GM12873 (cell line): ENCODE measurements around the gene BRPF3.

Experiments
- TF ChIP-seq, protein P1 (sequence below): IDR thresholded peaks from 2 replicates; pipeline ENCODE4 v1.5.1; 2012; ENCODE audit warnings: low read depth, mild to moderate bottlenecking, moderate library complexity, low read length, control low read depth; ENCODE audit not compliant: insufficient read depth; ENCODE audit errors: missing control alignments

Gene BRPF3

DNA sequence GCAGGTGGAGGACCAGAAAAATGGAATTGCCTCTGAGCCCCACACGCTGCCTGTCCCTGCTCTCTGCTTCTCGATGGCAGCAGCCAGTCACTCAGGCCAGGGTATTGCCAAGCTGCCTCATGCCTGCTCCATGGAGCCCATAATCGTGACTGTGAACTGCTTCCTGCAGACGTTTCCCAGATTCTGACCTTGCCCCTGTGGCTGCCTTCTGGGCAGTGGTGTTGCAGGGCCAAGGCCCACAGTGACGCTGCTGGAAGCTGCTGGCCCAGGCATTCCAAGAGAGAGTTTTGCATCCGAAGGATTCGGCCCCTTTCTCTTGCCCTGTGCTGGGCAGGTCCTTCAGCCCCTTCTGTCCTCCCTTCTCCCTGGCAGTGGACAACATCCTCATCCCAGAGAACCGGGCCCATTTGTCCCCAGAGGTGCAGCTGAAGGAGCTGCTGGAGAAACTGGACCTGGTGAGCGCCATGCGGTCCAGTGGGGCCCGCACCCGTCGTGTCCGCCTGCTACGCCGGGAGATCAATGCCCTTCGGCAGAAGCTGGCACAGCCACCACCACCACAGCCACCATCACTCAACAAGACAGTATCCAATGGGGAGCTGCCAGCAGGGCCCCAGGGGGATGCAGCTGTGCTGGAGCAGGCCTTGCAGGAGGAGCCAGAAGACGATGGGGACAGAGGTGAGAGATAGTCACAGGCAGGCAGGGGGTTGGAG lies 14.5 kb downstream of the BRPF3 start:
- TF ChIP-seq, protein P1, sequence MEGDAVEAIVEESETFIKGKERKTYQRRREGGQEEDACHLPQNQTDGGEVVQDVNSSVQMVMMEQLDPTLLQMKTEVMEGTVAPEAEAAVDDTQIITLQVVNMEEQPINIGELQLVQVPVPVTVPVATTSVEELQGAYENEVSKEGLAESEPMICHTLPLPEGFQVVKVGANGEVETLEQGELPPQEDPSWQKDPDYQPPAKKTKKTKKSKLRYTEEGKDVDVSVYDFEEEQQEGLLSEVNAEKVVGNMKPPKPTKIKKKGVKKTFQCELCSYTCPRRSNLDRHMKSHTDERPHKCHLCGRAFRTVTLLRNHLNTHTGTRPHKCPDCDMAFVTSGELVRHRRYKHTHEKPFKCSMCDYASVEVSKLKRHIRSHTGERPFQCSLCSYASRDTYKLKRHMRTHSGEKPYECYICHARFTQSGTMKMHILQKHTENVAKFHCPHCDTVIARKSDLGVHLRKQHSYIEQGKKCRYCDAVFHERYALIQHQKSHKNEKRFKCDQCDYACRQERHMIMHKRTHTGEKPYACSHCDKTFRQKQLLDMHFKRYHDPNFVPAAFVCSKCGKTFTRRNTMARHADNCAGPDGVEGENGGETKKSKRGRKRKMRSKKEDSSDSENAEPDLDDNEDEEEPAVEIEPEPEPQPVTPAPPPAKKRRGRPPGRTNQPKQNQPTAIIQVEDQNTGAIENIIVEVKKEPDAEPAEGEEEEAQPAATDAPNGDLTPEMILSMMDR = no peak

DNA sequence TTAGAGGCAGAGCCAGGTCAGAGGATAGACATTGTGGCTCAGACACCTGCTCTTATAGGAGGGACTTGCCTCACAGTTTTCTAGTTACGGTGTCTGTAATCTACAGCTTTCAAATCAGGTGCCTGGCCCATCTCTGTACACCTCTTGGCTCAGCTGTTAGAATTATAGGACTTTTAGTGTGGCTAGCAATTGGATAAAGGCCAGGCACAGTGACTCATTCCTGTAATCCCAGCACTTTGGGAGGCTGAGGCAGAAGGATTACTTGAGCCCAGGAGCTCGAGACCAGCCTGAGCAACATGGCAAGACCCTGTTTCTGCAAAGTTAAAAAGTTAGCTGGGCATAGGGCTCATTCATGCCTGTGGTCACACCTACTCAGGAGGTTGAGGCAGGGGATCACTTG lies 20.0 kb downstream of the BRPF3 start:
- TF ChIP-seq, protein P1 = no peak

DNA sequence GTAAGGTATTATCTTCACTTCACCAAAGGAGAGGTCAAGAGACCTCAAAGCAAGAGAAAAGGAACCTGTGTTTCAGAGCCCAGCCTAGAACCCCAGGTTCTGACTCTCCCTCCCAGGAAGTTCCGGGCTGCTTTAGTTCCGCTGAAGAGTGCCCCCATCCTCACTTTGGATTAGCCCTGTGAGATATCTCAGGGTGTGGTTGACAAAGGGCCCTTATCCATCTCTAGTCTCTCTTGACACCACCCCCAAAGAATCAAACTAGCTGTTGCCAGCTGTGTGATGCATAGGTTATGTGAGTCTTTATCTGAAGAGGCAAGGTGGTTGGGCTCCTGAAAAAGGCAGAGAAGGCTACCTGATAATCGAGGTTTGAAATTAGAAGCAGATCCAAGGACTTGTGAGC lies 20.6 kb downstream of the BRPF3 start:
- TF ChIP-seq, protein P1 = no peak

DNA sequence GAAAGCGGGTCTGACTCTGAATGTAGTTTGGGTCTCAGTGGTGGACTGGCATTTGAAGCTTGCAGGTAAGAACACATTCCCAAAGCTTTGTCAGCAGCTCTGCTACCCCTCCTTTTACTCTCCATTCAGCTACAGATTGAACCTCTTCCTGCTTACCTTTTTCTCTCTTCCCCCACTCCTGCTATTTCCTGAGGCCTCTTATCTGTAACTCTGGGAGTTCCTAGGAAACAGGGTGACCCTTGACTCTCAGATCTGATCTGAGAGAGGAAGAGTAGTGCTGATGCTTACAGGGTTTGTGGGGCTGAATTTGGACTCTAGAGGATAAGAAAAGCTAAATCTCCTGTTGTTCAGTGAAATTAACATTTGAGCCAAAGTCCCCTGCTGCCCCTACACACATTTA lies 21.4 kb downstream of the BRPF3 start:
- TF ChIP-seq, protein P1 = no peak

DNA sequence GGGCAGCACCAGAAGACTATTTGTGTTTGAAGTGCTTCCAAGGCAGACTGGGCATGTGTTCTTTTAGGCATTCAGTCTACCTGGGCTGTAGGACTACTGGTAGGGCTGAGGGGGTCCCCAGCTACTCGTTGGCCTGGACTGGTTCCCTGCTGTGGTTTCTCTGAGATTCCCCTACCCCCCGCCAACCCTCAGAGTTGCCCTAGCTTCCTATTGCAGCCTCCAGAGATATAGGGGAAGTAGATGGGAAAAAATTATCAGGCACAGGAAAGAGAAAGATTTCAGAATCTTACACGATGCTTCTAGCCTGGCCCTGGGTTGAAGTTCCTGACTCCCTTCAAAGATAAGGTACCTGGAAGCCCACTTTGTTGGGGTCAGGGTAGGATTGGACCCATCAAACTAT lies 22.5 kb downstream of the BRPF3 start:
- TF ChIP-seq, protein P1 = no peak

DNA sequence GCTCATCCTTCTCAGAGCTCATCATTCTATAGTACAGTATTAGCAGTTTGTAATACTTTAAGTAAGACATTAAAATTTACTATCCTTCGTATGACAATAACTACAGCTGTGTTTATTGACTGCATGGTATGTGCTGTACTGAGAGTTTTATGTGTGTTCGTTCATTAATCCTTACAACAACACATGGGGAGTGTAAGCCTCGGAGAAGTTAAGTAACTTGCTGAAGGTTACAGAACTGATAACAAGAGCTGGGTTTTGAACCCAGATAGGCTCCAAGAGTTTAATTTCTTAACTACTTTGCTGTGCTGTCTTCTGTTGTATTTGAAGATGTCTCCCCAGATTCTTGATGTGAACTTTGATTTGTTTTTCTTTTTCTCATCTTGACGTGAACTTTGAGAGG lies 23.7 kb downstream of the BRPF3 start:
- TF ChIP-seq, protein P1 = no peak

GRCh38 chr6:36221674-36222073 lies 25.1 kb downstream of the BRPF3 start:
- TF ChIP-seq, protein P1 = no peak

GRCh38 chr6:36222924-36223323 lies 26.4 kb downstream of the BRPF3 start:
- TF ChIP-seq, protein P1 = no peak
